ENCODE data around the gene STOX1. TPM values are rescaled to one million over a fixed set of nuclear protein-coding genes. Genes with fewer than 3 reads are reported as not detected.

The STOX1 gene
- total RNA-seq, 4 donors from 2014 or later: 11.4 to 38.0 (median 15.4) TPM

- H3K27ac ChIP-seq: no peak overlapping the region
- H3K36me3 ChIP-seq: no peaks in the 10 kb centered on the region
- H3K27me3 ChIP-seq: no peaks in the 10 kb centered on the region
- no peak for TF ChIP-seq EP300 (IDR thresholded peaks at IDR 0.05)
- TF ChIP-seq CTCF (IDR thresholded peaks at IDR 0.05): no peak
- no peak for TF ChIP-seq POLR2AphosphoS5 (IDR thresholded peaks at IDR 0.05)
- TF ChIP-seq POLR2A (IDR thresholded peaks at IDR 0.05): no peak
- no peaks in the 10 kb centered on the region for H3K9me3 ChIP-seq
- no peak for ATAC-seq
- H3K4me3 ChIP-seq: no peak overlapping the region
- peaks cover 0 to 17% (median 0%) of the 10 kb centered on the region in 3 donors for H3K4me1 ChIP-seq
These were observed 51.2 kb downstream of the STOX1 start for GRCh38 chr10:68878496-68878895.

GRCh38 chr10:68879628-68880027 is 52.3 kb downstream of the STOX1 start:
- no peaks in the 10 kb centered on the region for H3K9me3 ChIP-seq
- peaks cover 0 to 17% (median 0%) of the 10 kb centered on the region in 3 donors for H3K4me1 ChIP-seq
- H3K36me3 ChIP-seq: peaks cover 0 to 6% of the 10 kb centered on the region in 2 donors
- no peak overlapping the region for H3K27ac ChIP-seq
- no peak for ATAC-seq
- 75 to 94% methylated on average over 2 of the region's 2 CpGs for WGBS, 2 donors (ENCODE audit: low coverage in 1 of 2)
- H3K27me3 ChIP-seq: no peaks in the 10 kb centered on the region
- no peak for TF ChIP-seq EP300 (IDR thresholded peaks at IDR 0.05)
- no peak for TF ChIP-seq POLR2A (IDR thresholded peaks at IDR 0.05)
- no peak for TF ChIP-seq CTCF (IDR thresholded peaks at IDR 0.05)
- TF ChIP-seq POLR2AphosphoS5 (IDR thresholded peaks at IDR 0.05): no peak
- H3K4me3 ChIP-seq: no peak overlapping the region

GRCh38 chr10:68880181-68880580 is 52.9 kb downstream of the STOX1 start:
- no peak for TF ChIP-seq EP300 (IDR thresholded peaks at IDR 0.05)
- TF ChIP-seq POLR2AphosphoS5 (IDR thresholded peaks at IDR 0.05): no peak
- no peak for TF ChIP-seq CTCF (IDR thresholded peaks at IDR 0.05)
- no peak for TF ChIP-seq POLR2A (IDR thresholded peaks at IDR 0.05)
- no peak for ATAC-seq
- WGBS, 2 donors (ENCODE audit: low coverage in 1 of 2): 95 to 100% methylated on average over 4 of the region's 4 CpGs
- peaks cover 0 to 17% (median 0%) of the 10 kb centered on the region in 3 donors for H3K4me1 ChIP-seq
- peaks cover 0 to 7% of the 10 kb centered on the region in 2 donors for H3K36me3 ChIP-seq
- no peak overlapping the region for H3K27ac ChIP-seq
- no peaks in the 10 kb centered on the region for H3K27me3 ChIP-seq
- H3K9me3 ChIP-seq: no peaks in the 10 kb centered on the region
- H3K4me3 ChIP-seq: no peak overlapping the region

- Histone ChIP-seq H3K36me3 (no peaks in the 10 kb centered on the region), H3K9me3 (no peaks in the 10 kb centered on the region), H3K27me3 (no peaks in the 10 kb centered on the region), H3K4me1 (peaks cover 0 to 8% (median 1%) of the 10 kb centered on the region in 3 donors), H3K27ac (no peak overlapping the region), H3K4me3 (no peak overlapping the region)
- no peak for ATAC-seq
- no peak for TF ChIP-seq EP300 (IDR thresholded peaks at IDR 0.05)
- no peak for TF ChIP-seq POLR2AphosphoS5 (IDR thresholded peaks at IDR 0.05)
- no peak for TF ChIP-seq POLR2A (IDR thresholded peaks at IDR 0.05)
- TF ChIP-seq CTCF (IDR thresholded peaks at IDR 0.05): no peak
- WGBS, 2 donors (ENCODE audit: low coverage in 1 of 2): 98 to 100% methylated on average over 2 of the region's 2 CpGs
These were observed 67.7 kb downstream of the STOX1 start for GRCh38 chr10:68895041-68895440.

- Histone ChIP-seq H3K27me3 (no peaks in the 10 kb centered on the region), H3K27ac (peak overlapping the region in 1 of 4 donors; percentile 32)
- ATAC-seq: no peak
These were observed 70.0 kb downstream of the STOX1 start for GRCh38 chr10:68897336-68897741.

More at GRCh38 chr10:68897336-68897741, 70.0 kb downstream of the STOX1 start:
- TF ChIP-seq POLR2AphosphoS5 (IDR thresholded peaks at IDR 0.05) (peak; percentile 11), POLR2A (IDR thresholded peaks at IDR 0.05) (no peak), CTCF (IDR thresholded peaks at IDR 0.05) (peak in 3 of 4 experiments; percentile 50 to 79 (median 53)), EP300 (IDR thresholded peaks at IDR 0.05) (no peak)
- Histone ChIP-seq H3K4me3 (no peak overlapping the region), H3K4me1 (peaks cover under 1 to 22% (median 7%) of the 10 kb centered on the region in 3 donors), H3K36me3 (no peaks in the 10 kb centered on the region), H3K9me3 (no peaks in the 10 kb centered on the region)
- WGBS, 2 donors (ENCODE audit: low coverage in 1 of 2): 23 to 26% methylated on average over 2 to 3 of the region's 3 CpGs

All from gastroesophageal sphincter (tissue), 4 donors.